SJCRH30 (cell line): Measurements from ENCODE around the gene GTF2IRD1. TPM values are rescaled to one million over a fixed set of nuclear protein-coding genes. Genes with fewer than 3 reads are reported as not detected.
A peak's percentile ranks its signal among the peaks of the same experiment; 100 is the strongest.

Experiments used
- DNase-seq, 2 experiments: peaks; one replicate each; pipeline ENCODE4 v3.0.0-alpha.2; 2015 to 2020
- H3K27ac ChIP-seq: fragments of 250-450 bp; sonication (Bioruptor Pico); 2 replicates; pipeline ENCODE4 v1.5.1; 2020; ENCODE audit warnings: mild to moderate bottlenecking, moderate library complexity
- H3K27me3 ChIP-seq: fragments of 250-450 bp; sonication (Bioruptor Pico); 2 replicates; pipeline ENCODE4 v1.5.1; 2020; ENCODE audit warnings: mild to moderate bottlenecking, moderate library complexity
- H3K36me3 ChIP-seq: fragments of 250-450 bp; sonication (Bioruptor Pico); 2 replicates; pipeline ENCODE4 v1.5.1; 2020; ENCODE audit warnings: mild to moderate bottlenecking, moderate library complexity
- H3K4me1 ChIP-seq: fragments of 250-450 bp; sonication (Bioruptor Pico); 2 replicates; pipeline ENCODE4 v1.5.1; 2020; ENCODE audit warnings: mild to moderate bottlenecking, moderate library complexity
- H3K4me3 ChIP-seq: fragments of 250-450 bp; sonication (Bioruptor Pico); 2 replicates; pipeline ENCODE4 v1.5.1; 2020; ENCODE audit warnings: mild to moderate bottlenecking, moderate library complexity
- H3K9me3 ChIP-seq: fragments of 250-450 bp; sonication (Bioruptor Pico); replicated peaks from 2 replicates; pipeline ENCODE4 v1.5.1; 2020; ENCODE audit warnings: mild to moderate bottlenecking, moderate library complexity
- total RNA-seq: library from RNA; depleted of rRNA; stranded (reverse); fragments of >200 nt; shearing (Covaris generic); gene quantifications from 2 replicates; pipeline ENCODE4 v1.2.3, GENCODE V29; 2014

GTF2IRD1 gene
- total RNA-seq, 1 experiment from 2014 or later, result 49.3 TPM

- peaks cover 14% of the 10 kb centered on the region for H3K4me1 ChIP-seq
- no peaks in the 10 kb centered on the region for H3K9me3 ChIP-seq
- H3K27ac ChIP-seq, result no peak overlapping the region
- H3K4me3 ChIP-seq, result no peak overlapping the region
- no peak for DNase-seq
- peaks cover 33% of the 10 kb centered on the region for H3K36me3 ChIP-seq
- no peaks in the 10 kb centered on the region for H3K27me3 ChIP-seq
Observed at GRCh38 chr7:74473116-74473515, 19.4 kb downstream of the GTF2IRD1 start.

- Histone ChIP-seq H3K4me1 (peaks cover 18% of the 10 kb centered on the region), H3K36me3 (peaks cover 30% of the 10 kb centered on the region), H3K4me3 (no peak overlapping the region), H3K27me3 (no peaks in the 10 kb centered on the region), H3K27ac (no peak overlapping the region), H3K9me3 (no peaks in the 10 kb centered on the region)
- no peak for DNase-seq
Observed at GRCh38 chr7:74474271-74474865, 20.7 kb downstream of the GTF2IRD1 start.

- no peak overlapping the region for H3K27ac ChIP-seq
- DNase-seq, result no peak
- no peaks in the 10 kb centered on the region for H3K27me3 ChIP-seq
- H3K36me3 ChIP-seq, result peaks cover 25% of the 10 kb centered on the region
- peaks cover 27% of the 10 kb centered on the region for H3K4me1 ChIP-seq
- no peaks in the 10 kb centered on the region for H3K9me3 ChIP-seq
- no peak overlapping the region for H3K4me3 ChIP-seq
Observed at GRCh38 chr7:74475243-74475986, 21.7 kb downstream of the GTF2IRD1 start.

- H3K27me3 ChIP-seq, result no peaks in the 10 kb centered on the region
- H3K9me3 ChIP-seq, result no peaks in the 10 kb centered on the region
- no peak overlapping the region for H3K27ac ChIP-seq
- no peak overlapping the region for H3K4me3 ChIP-seq
- no peak for DNase-seq
- H3K36me3 ChIP-seq, result peaks cover 24% of the 10 kb centered on the region
- peaks cover 32% of the 10 kb centered on the region for H3K4me1 ChIP-seq
Observed at GRCh38 chr7:74475987-74476350, 22.3 kb downstream of the GTF2IRD1 start.

GRCh38 chr7:74476626-74477025, 22.9 kb downstream of the GTF2IRD1 start:
- DNase-seq, result no peak
- H3K4me1 ChIP-seq, result peaks cover 38% of the 10 kb centered on the region
- no peak overlapping the region for H3K27ac ChIP-seq
- H3K4me3 ChIP-seq, result no peak overlapping the region
- no peaks in the 10 kb centered on the region for H3K27me3 ChIP-seq
- H3K36me3 ChIP-seq, result peaks cover 21% of the 10 kb centered on the region
- no peaks in the 10 kb centered on the region for H3K9me3 ChIP-seq

GRCh38 chr7:74478671-74479065, 25.0 kb downstream of the GTF2IRD1 start:
- Histone ChIP-seq H3K27me3 (no peaks in the 10 kb centered on the region), H3K4me3 (no peak overlapping the region), H3K36me3 (peaks cover 8% of the 10 kb centered on the region), H3K27ac (no peak overlapping the region), H3K4me1 (peaks cover 57% of the 10 kb centered on the region), H3K9me3 (no peaks in the 10 kb centered on the region)
- no peak for DNase-seq

GRCh38 chr7:74479066-74479781, 25.5 kb downstream of the GTF2IRD1 start:
- Histone ChIP-seq H3K27ac (no peak overlapping the region), H3K36me3 (peaks cover 5% of the 10 kb centered on the region), H3K27me3 (no peaks in the 10 kb centered on the region), H3K9me3 (no peaks in the 10 kb centered on the region), H3K4me3 (no peak overlapping the region), H3K4me1 (peaks cover 60% of the 10 kb centered on the region)
- no peak for DNase-seq

- Histone ChIP-seq H3K4me3 (peak overlapping the region; percentile 29), H3K9me3 (no peaks in the 10 kb centered on the region), H3K27ac (peak overlapping the region; percentile 74), H3K36me3 (peaks cover 5% of the 10 kb centered on the region; the same call in 1 of the 2 replicates), H3K4me1 (peaks cover 60% of the 10 kb centered on the region), H3K27me3 (no peaks in the 10 kb centered on the region)
- DNase-seq, result peak; percentile 92 to 95
Observed at GRCh38 chr7:74479961-74480829, 26.5 kb downstream of the GTF2IRD1 start.

- Histone ChIP-seq H3K27ac (peak overlapping the region; percentile 74), H3K9me3 (no peaks in the 10 kb centered on the region), H3K36me3 (peaks cover 6% of the 10 kb centered on the region; the same call in 1 of the 2 replicates), H3K4me1 (peaks cover 63% of the 10 kb centered on the region), H3K27me3 (no peaks in the 10 kb centered on the region), H3K4me3 (peak overlapping the region; percentile 29)
- DNase-seq, result peak; percentile 67 to 68
Observed at GRCh38 chr7:74480861-74481417, 27.2 kb downstream of the GTF2IRD1 start.

GRCh38 chr7:74481458-74482196, 27.9 kb downstream of the GTF2IRD1 start:
- Histone ChIP-seq H3K4me1 (peaks cover 66% of the 10 kb centered on the region), H3K27ac (peak overlapping the region; percentile 74; the same call in 1 of the 2 replicates), H3K4me3 (no peak overlapping the region), H3K9me3 (no peaks in the 10 kb centered on the region), H3K36me3 (peaks cover 6% of the 10 kb centered on the region; the same call in 1 of the 2 replicates), H3K27me3 (no peaks in the 10 kb centered on the region)
- DNase-seq, result peak; percentile 51 to 66

GRCh38 chr7:74482197-74482467, 28.4 kb downstream of the GTF2IRD1 start:
- no peak overlapping the region; the same call in 1 of the 2 replicates for H3K27ac ChIP-seq
- no peak for DNase-seq

GRCh38 chr7:74482629-74483401, 29.1 kb downstream of the GTF2IRD1 start:
- Histone ChIP-seq H3K27ac (no peak overlapping the region; the same call in 1 of the 2 replicates), H3K4me1 (peaks cover 65% of the 10 kb centered on the region)
- DNase-seq, result peak; percentile 51

More at GRCh38 chr7:74482197-74482467, 28.4 kb downstream of the GTF2IRD1 start:
- Histone ChIP-seq H3K27me3 (no peaks in the 10 kb centered on the region), H3K36me3 (peaks cover 6% of the 10 kb centered on the region; the same call in 1 of the 2 replicates), H3K4me3 (no peak overlapping the region), H3K9me3 (no peaks in the 10 kb centered on the region), H3K4me1 (peaks cover 66% of the 10 kb centered on the region)

More at GRCh38 chr7:74482629-74483401, 29.1 kb downstream of the GTF2IRD1 start:
- H3K27me3 ChIP-seq, result no peaks in the 10 kb centered on the region
- H3K9me3 ChIP-seq, result no peaks in the 10 kb centered on the region
- H3K36me3 ChIP-seq, result peaks cover 6% of the 10 kb centered on the region; the same call in 1 of the 2 replicates
- no peak overlapping the region for H3K4me3 ChIP-seq
